K562 (cell line): ENCODE data around the gene PAQR7. TPM values are rescaled to one million over a fixed set of nuclear protein-coding genes. Genes with fewer than 3 reads are reported as not detected.
A peak's percentile ranks its signal among the peaks of the same experiment; 100 is the strongest.

ENCODE experiments used
- CREB5 ChIP-seq: fragments of 250-450 bp; sonication (Bioruptor Pico); IDR thresholded peaks from 2 replicates; pipeline ENCODE4 v1.5.0; 2020; ENCODE audit warnings: mild to moderate bottlenecking
- GATAD2A ChIP-seq: fragments of 450-650 bp; IDR thresholded peaks from 2 replicates; pipeline ENCODE4 v1.6.1; 2017
- HMGXB4 ChIP-seq: sonication (generic); formaldehyde crosslinking; IDR thresholded peaks from 2 replicates; pipeline ENCODE4 v1.8.1; 2023; ENCODE audit warnings: mild to moderate bottlenecking, missing genetic modification reagents
- HSF4 ChIP-seq: fragments of 250-450 bp; sonication (Bioruptor Pico); IDR thresholded peaks from 2 replicates; pipeline ENCODE4 v2.1.2; 2022; ENCODE audit warnings: mild to moderate bottlenecking, moderate library complexity, borderline replicate concordance
- LCOR ChIP-seq: sonication (generic); formaldehyde crosslinking; IDR thresholded peaks from 2 replicates; pipeline ENCODE4 v1.8.0; 2022; ENCODE audit warnings: mild to moderate bottlenecking, missing genetic modification reagents
- MECOM ChIP-seq: fragments of 250-450 bp; sonication (Bioruptor Pico); IDR thresholded peaks from 2 replicates; pipeline ENCODE4 v1.8.0; 2022; ENCODE audit warnings: inconsistent platforms
- MTF1 ChIP-seq: fragments of 250-450 bp; sonication (Bioruptor Pico); IDR thresholded peaks from 2 replicates; pipeline ENCODE4 v1.9.0; 2021; ENCODE audit warnings: moderate library complexity, mild to moderate bottlenecking, inconsistent platforms, borderline replicate concordance
- PRPF4 ChIP-seq: fragments of 200-400 bp; formaldehyde crosslinking; IDR thresholded peaks from one replicate; pipeline ENCODE4 v1.6.1; 2017; ENCODE audit warnings: low read length, low read depth, mild to moderate bottlenecking; ENCODE audit not compliant: insufficient read depth, poor library complexity, severe bottlenecking
- SNRNP70 ChIP-seq: fragments of 200-400 bp; formaldehyde crosslinking; optimal IDR thresholded peaks from 2 replicates; pipeline ENCODE3; 2017; ENCODE audit warnings: low read depth, low read length
- SRSF7 ChIP-seq: fragments of 200-400 bp; formaldehyde crosslinking; optimal IDR thresholded peaks from 2 replicates; pipeline ENCODE3; 2017; ENCODE audit warnings: mild to moderate bottlenecking, low read depth, low read length
- TEAD1 ChIP-seq, 2 experiments: fragments of 450-650 bp in 1 of 2; sonication (generic) in 1 of 2; formaldehyde crosslinking; IDR thresholded peaks; 2 replicates each; pipeline versions ENCODE4 v1.4.0 to v1.8.0; 2020 to 2022; ENCODE audit warnings: mild to moderate bottlenecking in 2 of 2, missing genetic modification reagents in 1 of 2
- U2AF2 ChIP-seq: fragments of 200-400 bp; formaldehyde crosslinking; optimal IDR thresholded peaks from 2 replicates; pipeline ENCODE3; 2017; ENCODE audit warnings: low read depth, mild to moderate bottlenecking, low read length
- ZNF263 ChIP-seq: sonication (generic); formaldehyde crosslinking; IDR thresholded peaks from 2 replicates; pipeline ENCODE4 v1.8.0; 2022; ENCODE audit warnings: mild to moderate bottlenecking, missing genetic modification reagents, borderline replicate concordance
- ZNF583 ChIP-seq: fragments of 250-450 bp; sonication (Bioruptor Pico); IDR thresholded peaks from 2 replicates; pipeline ENCODE4 v1.4.0; 2020
- ZNF644 ChIP-seq: fragments of 200-800 bp; sonication (Bioruptor generic); IDR thresholded peaks from 2 replicates; pipeline ENCODE4 v1.6.1; 2016; ENCODE audit warnings: low read depth, missing genetic modification characterization, missing compliant biosample characterization
- ZNF778 ChIP-seq: fragments of 450-650 bp; formaldehyde crosslinking; IDR thresholded peaks from 2 replicates; pipeline ENCODE4 v1.4.0; 2020; ENCODE audit warnings: mild to moderate bottlenecking, moderate library complexity
- polyA plus RNA-seq, 8 experiments: library from polyadenylated mRNA; depleted of rRNA in 4 of 8; stranded (reverse) in 5 of 8; unstranded in 3 of 8; fragments of >200 nt; fragmentation: Nextera tagmentation in 2 of 8; fragmentation: Illumina TruSeq in 1 of 8; extraction: Ambion mirVana in 2 of 8; extraction: Trizol in 1 of 8; gene quantifications; 2 replicates each; pipeline versions ENCODE4 v1.2.1 to v1.2.3, GENCODE V29; 2011 to 2014; ENCODE audit warnings: inconsistent platforms in 1 of 8, missing spikeins in 1 of 8
- total RNA-seq, 7 experiments: library from RNA; depleted of rRNA in 6 of 7; stranded (reverse); fragments of >200 nt in 6 of 7; fragmentation: Illumina TruSeq in 2 of 7; extraction: Trizol in 2 of 7; gene quantifications; 2 replicates each; pipeline versions ENCODE4 v1.2.1 to v1.2.3, GENCODE V29; 2011 to 2021; ENCODE audit warnings: low replicate concordance in 1 of 7
- TF ChIP-seq, protein P1 (sequence below): fragments of 250-450 bp; sonication (Bioruptor Pico); IDR thresholded peaks from 2 replicates; pipeline ENCODE4 v1.4.0; 2020; ENCODE audit warnings: mild to moderate bottlenecking
- TF ChIP-seq, protein P2 (sequence below), 2 experiments: fragments of 450-650 bp; conservative IDR thresholded peaks; 2 replicates each; pipeline ENCODE4 v1.6.1; 2017; ENCODE audit warnings: mild to moderate bottlenecking in 2 of 2, moderate library complexity in 2 of 2
- TF ChIP-seq, protein P3 (sequence below): fragments of 450-650 bp; IDR thresholded peaks from 2 replicates; pipeline ENCODE4 v1.6.1; 2016; ENCODE audit warnings: low read depth, mild to moderate bottlenecking, moderate library complexity

Gene PAQR7
- total and polyA plus RNA-seq, 9 of the 15 experiments (the other 6 are each of a cell fraction or from before 2014, with no cell fraction given), result 1.1 to 5.2 (median 2.6) TPM

DNA sequence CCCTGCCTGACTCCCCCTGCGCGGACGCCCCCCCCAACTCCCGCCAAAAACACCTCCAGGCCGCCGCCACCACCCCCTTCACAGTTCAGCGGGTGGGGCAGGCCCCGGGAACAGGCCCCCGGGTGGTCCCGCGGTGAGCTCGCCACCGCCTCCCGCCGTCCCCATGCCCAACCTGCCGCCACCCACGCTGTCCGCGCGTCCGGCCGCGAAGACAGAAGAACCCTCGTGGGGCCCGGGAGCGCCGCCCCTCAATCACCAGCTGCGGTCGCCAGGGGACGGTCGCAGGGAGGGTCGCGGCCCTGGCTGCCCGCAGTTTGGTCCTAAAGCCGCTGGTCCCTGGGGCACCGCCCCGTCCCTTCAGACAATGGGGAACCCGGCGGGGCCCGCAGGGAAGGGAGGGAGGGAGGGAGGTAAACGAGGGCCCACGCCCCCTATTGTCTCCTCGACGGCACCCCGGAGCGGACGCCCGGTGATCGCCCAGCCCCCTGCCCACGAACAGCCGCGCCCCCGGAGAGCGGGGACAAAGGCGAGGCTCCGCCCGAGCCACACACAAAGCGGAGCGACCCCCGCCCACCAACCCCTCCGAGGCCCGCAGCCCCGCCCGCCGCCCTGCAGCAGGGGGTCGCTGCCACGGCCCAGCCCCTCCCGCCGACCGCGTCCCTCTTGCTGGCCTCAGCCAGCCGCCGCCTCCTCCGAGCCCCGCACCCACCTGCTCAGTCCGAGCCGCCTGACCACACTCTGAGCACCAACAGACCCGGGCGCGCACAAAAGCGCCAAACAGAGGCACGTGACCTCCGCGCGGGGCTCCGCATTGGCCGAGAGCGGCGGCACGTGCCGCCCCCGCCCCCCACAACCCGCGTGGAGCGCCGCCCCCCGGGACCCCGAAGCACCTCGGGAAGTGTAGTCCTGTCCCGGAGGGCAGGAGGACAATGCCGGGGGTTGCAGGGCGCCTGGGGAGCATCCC is 30.5 kb upstream of the PAQR7 start, which contains the start of gene STMN1 (continued):
- TF ChIP-seq MECOM (CRISPR knock-in tag) (no peak), CREB5 (no peak), HMGXB4 (CRISPR knock-in tag) (0 out of 2 replicates have a peak, but pooled peaks have one; percentile 30), HSF4 (no peak), LCOR (CRISPR knock-in tag) (peak; percentile 78; the same call in 1 of the 2 replicates), U2AF2 (no peak), TEAD1 (CRISPR knock-in tag; IDR thresholded peaks at IDR 0.05) (peak in 1 of 2 experiments; percentile 49; a peak in 1 of 4 replicates), MTF1 (no peak), GATAD2A (peak; percentile 90), SRSF7 (no peak), ZNF778 (no peak), ZNF583 (CRISPR knock-in tag) (peak; percentile 31; the same call in 1 of the 2 replicates), SNRNP70 (no peak), PRPF4 (peak; percentile 93), ZNF644 (no peak), ZNF263 (no peak; the same call in 1 of the 2 replicates)
- TF ChIP-seq, protein P1, sequence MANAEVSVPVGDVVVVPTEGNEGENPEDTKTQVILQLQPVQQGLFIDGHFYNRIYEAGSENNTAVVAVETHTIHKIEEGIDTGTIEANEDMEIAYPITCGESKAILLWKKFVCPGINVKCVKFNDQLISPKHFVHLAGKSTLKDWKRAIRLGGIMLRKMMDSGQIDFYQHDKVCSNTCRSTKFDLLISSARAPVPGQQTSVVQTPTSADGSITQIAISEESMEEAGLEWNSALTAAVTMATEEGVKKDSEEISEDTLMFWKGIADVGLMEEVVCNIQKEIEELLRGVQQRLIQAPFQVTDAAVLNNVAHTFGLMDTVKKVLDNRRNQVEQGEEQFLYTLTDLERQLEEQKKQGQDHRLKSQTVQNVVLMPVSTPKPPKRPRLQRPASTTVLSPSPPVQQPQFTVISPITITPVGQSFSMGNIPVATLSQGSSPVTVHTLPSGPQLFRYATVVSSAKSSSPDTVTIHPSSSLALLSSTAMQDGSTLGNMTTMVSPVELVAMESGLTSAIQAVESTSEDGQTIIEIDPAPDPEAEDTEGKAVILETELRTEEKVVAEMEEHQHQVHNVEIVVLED, result peak; percentile 67
- TF ChIP-seq, protein P2, sequence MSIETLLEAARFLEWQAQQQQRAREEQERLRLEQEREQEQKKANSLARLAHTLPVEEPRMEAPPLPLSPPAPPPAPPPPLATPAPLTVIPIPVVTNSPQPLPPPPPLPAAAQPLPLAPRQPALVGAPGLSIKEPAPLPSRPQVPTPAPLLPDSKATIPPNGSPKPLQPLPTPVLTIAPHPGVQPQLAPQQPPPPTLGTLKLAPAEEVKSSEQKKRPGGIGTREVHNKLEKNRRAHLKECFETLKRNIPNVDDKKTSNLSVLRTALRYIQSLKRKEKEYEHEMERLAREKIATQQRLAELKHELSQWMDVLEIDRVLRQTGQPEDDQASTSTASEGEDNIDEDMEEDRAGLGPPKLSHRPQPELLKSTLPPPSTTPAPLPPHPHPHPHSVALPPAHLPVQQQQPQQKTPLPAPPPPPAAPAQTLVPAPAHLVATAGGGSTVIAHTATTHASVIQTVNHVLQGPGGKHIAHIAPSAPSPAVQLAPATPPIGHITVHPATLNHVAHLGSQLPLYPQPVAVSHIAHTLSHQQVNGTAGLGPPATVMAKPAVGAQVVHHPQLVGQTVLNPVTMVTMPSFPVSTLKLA (conservative IDR thresholded peaks at IDR 0.05), result peak; percentile 98 to 99
- TF ChIP-seq, protein P3, sequence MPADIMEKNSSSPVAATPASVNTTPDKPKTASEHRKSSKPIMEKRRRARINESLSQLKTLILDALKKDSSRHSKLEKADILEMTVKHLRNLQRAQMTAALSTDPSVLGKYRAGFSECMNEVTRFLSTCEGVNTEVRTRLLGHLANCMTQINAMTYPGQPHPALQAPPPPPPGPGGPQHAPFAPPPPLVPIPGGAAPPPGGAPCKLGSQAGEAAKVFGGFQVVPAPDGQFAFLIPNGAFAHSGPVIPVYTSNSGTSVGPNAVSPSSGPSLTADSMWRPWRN, result no peak; the same call in 1 of the 2 replicates
